ENCODE data around the gene SNAP29.
A peak's percentile ranks its signal among the peaks of the same experiment; 100 is the strongest.
"Not testable (repeated sequence)": the region's sequence is repeated elsewhere in the genome, so short reads cannot be mapped to it uniquely, and the experiment has no call there.

The SNAP29 gene

DNA sequence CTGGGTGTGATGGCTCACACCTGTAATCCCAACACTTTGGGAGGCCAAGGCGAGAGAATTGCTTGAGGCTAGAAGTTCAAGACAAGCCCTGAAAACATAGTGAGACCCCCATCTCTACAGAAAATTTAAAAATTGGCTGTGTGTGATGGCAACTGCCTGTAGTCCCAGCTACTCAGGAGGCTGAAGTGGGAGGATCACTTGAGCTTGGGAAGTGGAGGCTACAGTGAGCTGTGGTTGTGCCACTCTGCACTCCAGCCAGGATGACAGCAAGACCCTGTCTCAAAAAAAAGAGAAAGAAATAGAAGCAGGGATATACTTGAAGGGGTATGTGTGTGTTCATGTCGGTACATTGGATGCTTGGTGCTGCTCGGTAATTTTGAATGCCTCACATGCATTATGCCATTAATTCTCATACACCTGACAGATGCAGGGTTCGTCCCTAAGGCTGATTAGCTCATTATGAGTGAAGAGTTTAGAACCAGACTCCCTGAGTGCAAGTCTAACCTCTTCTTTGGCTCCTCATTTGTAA lies 72.4 kb downstream of the SNAP29 start:
- DNase-seq (ENCODE audit: low read depth) = no peak

DNA sequence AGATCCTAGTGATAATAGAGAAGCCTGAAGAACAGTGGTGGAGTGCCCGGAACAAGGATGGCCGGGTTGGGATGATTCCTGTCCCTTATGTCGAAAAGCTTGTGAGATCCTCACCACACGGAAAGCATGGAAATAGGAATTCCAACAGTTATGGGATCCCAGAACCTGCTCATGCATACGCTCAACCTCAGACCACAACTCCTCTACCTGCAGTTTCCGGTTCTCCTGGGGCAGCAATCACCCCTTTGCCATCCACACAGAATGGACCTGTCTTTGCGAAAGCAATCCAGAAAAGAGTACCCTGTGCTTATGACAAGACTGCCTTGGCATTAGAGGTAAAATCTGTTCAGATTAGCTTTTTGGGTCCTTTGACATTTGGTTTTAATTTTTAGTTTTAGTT lies 75.1 kb downstream of the SNAP29 start:
- DNase-seq (ENCODE audit: low read depth) = no peak

DNA sequence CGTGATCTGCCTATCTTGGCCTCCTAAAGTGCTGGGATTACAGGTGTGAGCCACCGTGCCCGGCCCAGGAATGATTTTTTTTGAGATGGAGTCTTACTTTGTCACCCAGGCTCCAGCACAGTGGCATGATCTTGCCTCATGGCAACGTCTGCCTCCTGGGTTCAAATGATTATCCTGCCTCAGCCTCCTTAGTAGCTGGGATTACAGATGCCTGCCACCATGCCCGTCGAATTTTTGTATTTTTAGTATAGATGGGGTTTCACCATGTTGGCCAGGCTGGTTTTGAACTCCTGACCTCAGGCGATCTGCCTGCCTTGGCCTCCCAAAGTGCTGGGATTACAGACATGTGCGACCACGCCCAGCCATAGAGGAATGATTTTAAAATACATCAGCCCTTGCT lies 76.2 kb downstream of the SNAP29 start:
- not testable (repeated sequence) for DNase-seq (ENCODE audit: low read depth)

DNA sequence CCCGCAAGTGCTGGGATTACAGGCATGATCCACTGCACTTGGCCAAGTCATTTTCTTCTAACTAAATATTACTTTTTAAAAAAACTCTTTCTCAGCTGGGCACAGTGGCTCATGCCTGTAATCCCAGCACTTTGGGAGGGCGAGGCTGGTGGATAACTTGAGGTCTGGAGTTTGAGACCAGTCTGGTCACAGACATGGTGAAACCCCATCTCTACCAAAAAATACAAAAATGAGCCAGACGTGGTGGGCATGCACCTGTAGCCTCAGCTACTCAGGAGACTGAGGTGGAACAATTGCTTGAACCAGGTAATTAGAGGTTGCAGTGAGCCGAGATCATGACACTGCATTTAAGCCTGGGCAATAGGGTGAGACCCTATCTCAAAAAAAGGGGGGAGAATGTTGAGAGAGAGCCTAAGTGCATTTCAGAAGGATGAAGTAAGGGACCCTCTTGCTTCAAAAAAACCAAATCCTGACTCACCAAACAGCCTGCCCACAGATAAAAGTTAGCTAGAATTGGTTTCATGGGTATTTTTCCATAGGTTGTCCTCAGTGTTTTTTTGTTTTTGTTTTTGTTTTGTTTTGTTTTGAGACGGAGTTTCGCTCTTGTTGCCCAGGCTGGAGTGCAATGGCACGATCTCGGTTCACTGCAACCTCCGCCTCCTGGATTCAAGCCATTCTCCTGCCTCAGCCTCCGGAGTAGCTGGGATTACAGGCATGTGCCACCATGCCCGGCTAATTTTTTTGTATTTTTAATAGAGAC lies 77.2 kb downstream of the SNAP29 start:
- DNase-seq (ENCODE audit: low read depth) = not testable (repeated sequence)

DNA sequence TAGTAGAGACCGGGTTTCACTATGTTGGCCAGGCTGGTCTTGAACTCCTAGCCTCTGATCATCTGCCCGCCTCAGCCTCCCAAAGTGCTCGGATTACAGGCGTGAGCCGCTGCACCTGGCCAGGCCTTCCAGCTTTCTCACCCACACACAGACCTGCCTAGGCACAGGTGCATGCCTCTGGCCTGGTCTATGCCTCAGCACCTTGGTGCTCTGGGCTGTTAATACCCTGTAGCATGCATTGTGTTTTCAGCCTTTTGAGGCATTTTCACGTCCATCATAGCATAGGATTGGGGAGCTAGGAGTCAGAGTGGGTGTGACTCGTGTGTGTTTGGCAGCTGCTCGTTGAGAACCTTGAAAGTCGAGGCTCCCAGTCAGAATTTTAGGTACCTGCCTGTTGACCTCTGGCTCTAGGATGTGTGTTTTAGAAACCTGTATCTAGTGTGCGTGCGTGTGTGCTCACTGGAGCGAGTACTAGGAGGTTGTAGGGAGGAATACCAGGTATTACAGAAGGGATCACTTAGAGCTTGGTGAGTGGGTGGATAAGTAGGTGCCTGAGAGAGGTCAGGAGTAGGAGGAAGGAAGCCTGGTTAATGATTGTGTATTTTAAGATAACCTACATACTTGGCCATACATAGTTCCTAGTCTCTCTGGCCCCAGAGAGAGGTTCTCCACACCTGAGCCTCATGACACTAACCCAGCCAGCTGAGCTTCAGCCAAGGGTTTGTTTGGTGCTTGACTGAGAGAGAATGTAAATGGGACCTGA lies 78.4 kb downstream of the SNAP29 start:
- DNase-seq (ENCODE audit: low read depth) = no peak

DNA sequence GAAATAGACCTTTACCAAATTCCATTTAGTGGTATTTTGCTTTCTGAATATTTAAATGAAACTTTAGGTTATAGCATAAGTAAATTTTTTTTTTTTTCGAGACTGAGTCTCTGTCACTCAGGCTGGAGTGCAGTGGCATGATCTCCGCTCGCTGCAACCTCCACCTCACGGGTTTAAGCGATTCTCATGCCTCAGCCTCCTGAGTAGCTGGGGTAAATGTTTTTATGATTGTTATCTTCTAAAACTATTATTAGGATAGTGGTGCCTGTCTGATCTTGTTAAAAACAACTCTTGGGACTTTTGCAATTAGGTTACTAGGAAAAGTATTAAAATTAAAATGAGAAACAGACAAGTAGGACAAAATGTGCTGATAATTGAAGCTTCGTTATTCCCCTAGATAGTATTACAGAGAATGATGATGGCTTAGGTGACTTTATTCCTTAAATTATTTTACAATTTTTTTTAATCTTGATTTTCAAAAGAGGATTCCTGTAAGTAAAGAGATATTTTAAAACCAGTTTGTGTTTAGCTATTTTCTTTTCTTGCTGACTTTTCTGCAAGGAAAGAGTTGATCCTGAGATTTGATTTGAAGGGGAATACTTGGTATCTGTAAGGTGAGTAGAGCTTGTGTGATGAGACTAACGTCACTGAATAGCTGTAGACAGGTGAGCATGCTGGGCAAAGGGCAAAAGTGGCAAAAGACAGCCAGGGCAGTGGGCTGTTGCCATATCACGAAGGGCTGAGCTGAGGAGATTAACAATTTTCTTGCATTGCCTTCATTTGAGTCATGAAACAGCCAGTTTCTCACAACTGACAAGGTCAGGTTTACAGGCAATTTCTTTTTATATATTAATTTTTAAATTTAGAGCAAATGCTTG lies 79.2 kb downstream of the SNAP29 start:
- DNase-seq (ENCODE audit: low read depth) = peak; percentile 36

GRCh38 chr22:20939457-20940185 lies 80.8 kb downstream of the SNAP29 start:
- not testable (repeated sequence) for DNase-seq (ENCODE audit: low read depth)

DNA sequence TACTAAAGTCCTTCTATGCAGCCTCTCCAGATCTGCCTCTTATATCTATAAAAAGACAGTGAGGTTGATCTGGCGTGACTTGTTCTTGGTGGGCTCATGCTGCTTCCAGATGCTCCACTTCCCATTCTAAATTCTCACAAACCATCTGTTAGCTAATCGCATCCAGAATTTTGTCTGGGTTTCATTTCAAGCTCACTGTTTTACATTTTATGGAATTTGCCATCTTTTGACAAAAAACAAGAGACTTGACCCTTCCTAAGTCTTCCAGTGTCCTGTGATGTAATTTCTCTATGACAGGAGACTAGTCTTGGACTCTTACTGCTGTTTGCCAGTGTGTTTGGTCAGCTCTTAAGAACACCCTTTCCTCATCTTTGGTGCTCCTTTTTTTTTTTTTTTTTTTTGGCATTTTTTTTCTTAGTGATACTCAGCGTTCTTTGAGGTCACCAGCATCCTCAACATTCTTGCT lies 81.4 kb downstream of the SNAP29 start:
- no peak for DNase-seq (ENCODE audit: low read depth)

Data from amniotic epithelial cell (primary cell).